Adrenal gland (tissue), 5 donors: Measurements from ENCODE around the gene PKDREJ.

ENCODE experiments used
- POLR2A ChIP-seq, 2 donors: fragments of 450-650 bp; IDR thresholded peaks; one replicate each; pipeline ENCODE4 v1.6.1; 2017; ENCODE audit warnings: antibody characterized with exemption in 2 of 2, mild to moderate bottlenecking in 2 of 2, moderate library complexity in 1 of 2
- TF ChIP-seq, protein P1 (sequence below), 6 experiments: fragments of 450-650 bp in 4 of 6; fragments of 200-600 bp in 2 of 6; sonication (generic) in 1 of 6; IDR thresholded peaks; 1 replicate in 5 of 6; 2 replicates in 1 of 6; pipeline versions ENCODE4 v1.5.1 to v1.8.0; 2016 to 2021; ENCODE audit warnings: antibody characterized with exemption in 6 of 6, mild to moderate bottlenecking in 2 of 6, moderate library complexity in 1 of 6
- donor health status: DM: no; HTN: no; CAD: no.

GRCh38 chr22:46272196-46272595 is 9.1 kb upstream of the PKDREJ start:
- TF ChIP-seq, protein P1, sequence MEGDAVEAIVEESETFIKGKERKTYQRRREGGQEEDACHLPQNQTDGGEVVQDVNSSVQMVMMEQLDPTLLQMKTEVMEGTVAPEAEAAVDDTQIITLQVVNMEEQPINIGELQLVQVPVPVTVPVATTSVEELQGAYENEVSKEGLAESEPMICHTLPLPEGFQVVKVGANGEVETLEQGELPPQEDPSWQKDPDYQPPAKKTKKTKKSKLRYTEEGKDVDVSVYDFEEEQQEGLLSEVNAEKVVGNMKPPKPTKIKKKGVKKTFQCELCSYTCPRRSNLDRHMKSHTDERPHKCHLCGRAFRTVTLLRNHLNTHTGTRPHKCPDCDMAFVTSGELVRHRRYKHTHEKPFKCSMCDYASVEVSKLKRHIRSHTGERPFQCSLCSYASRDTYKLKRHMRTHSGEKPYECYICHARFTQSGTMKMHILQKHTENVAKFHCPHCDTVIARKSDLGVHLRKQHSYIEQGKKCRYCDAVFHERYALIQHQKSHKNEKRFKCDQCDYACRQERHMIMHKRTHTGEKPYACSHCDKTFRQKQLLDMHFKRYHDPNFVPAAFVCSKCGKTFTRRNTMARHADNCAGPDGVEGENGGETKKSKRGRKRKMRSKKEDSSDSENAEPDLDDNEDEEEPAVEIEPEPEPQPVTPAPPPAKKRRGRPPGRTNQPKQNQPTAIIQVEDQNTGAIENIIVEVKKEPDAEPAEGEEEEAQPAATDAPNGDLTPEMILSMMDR (IDR thresholded peaks at IDR 0.05): no peak
- no peak for TF ChIP-seq POLR2A (IDR thresholded peaks at IDR 0.05)
